GM19455 (cell line): ENCODE results near the gene UBE2D4.
"Not testable (repeated sequence)": the region's sequence is repeated elsewhere in the genome, so short reads cannot be mapped to it uniquely, and the experiment has no call there.

ENCODE experiments used
- ATAC-seq: cut with Tn5 transposase; IDR thresholded peaks from one replicate; pipeline ENCODE4 v1.9.1; 2021; ENCODE audit not compliant: unreplicated experiment

The UBE2D4 gene

GRCh38 chr7:43960933-43961332 lies 34.7 kb downstream of the UBE2D4 start:
- no peak for ATAC-seq

- not testable (repeated sequence) for ATAC-seq
Measured at GRCh38 chr7:43966392-43966791, 40.2 kb downstream of the UBE2D4 start.

- ATAC-seq, result not testable (repeated sequence)
Measured at GRCh38 chr7:43968172-43969040, 42.2 kb downstream of the UBE2D4 start.

- not testable (repeated sequence) for ATAC-seq
Measured at GRCh38 chr7:43969586-43969985, 43.4 kb downstream of the UBE2D4 start.

GRCh38 chr7:43970698-43971097 lies 44.5 kb downstream of the UBE2D4 start:
- ATAC-seq, result not testable (repeated sequence)

DNA sequence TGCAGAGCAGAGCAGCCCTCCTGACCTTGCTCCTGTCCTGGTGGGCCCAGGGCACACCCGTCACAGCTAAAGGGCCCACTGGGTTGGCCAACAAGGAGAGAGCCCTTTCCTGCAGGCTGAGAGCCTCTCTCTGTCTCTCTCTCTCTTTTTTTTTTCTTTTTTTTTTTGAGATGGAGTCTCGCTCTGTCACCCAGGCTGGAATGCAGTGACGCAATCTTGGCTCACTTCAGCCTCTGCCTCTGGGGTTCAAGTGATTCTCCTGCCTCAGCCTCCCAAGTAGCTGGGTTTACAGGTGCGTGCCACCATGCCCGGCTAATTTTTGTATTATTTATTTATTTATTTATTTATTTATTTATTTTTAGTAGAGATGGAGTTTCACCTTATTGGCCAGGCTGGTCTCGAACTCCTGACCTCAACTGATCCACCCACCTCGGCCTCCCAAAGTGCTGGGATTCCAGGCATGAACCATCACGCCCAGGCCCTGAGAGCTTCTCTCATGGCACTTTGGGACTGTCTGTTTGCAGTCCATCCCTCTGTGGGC lies 47.9 kb downstream of the UBE2D4 start:
- not testable (repeated sequence) for ATAC-seq

- not testable (repeated sequence) for ATAC-seq
Measured at GRCh38 chr7:43974725-43975482, 48.7 kb downstream of the UBE2D4 start.

DNA sequence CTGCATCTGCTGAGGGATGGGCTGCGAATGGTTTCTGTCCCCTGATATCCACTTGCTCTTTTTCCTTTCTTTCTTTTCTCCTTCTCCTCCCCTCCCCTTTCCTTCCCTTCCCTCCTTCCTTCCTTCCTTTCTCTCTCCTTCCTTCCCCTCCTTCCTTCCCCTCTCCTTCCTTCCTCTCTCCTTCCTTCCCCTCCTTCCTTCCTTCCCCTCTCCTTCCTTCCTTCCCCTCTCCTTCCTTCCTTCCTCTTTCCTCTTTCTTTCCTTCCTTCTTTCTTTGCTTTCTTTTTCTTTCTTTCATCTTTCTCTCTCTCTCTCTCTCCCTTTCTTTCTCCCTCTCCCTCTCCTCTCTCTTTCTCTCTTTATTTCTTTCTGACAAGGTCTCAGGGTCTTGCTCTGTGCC lies 51.3 kb downstream of the UBE2D4 start:
- ATAC-seq, result no peak

DNA sequence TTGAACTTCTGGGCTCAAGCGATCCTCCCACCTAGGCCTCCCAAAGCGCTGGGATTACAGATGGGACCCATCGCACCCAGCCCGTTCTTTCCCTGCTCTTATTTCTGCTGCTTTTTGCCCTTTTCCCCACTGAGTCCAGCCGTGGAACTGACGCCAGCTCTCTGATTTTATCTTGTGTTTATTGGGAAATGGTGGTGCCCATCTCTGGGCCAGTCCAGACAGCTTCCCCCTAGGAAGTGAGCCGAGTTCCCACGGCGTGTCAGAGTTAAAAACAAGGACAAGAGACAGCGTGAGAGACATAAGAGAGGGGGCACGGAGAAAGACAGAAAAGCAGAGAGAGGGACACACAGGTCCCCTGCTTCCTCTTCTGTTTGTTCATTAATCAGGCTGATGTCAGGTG lies 51.9 kb downstream of the UBE2D4 start:
- ATAC-seq, result not testable (repeated sequence)

DNA sequence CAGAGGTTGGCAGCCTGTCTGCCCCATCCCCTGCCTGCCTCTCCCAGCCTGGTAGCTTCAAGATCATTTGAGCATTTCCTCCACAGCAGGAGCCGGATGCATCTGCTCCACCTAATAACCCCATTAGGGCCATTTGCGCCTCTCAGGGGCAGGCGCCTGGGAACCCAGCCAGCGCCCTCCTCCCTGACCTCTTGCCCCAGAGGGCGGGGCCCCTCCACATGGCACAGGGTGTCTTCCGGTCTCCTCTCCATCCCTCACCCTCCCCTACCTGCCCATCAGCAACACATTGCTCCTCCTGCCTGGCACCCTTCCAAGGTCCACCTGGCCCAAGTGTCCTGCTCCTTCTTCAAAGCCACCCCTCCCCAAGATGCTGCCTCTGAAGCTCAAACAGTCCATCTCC lies 56.6 kb downstream of the UBE2D4 start:
- ATAC-seq, result not testable (repeated sequence)

GRCh38 chr7:43983736-43984135 lies 57.5 kb downstream of the UBE2D4 start:
- not testable (repeated sequence) for ATAC-seq

DNA sequence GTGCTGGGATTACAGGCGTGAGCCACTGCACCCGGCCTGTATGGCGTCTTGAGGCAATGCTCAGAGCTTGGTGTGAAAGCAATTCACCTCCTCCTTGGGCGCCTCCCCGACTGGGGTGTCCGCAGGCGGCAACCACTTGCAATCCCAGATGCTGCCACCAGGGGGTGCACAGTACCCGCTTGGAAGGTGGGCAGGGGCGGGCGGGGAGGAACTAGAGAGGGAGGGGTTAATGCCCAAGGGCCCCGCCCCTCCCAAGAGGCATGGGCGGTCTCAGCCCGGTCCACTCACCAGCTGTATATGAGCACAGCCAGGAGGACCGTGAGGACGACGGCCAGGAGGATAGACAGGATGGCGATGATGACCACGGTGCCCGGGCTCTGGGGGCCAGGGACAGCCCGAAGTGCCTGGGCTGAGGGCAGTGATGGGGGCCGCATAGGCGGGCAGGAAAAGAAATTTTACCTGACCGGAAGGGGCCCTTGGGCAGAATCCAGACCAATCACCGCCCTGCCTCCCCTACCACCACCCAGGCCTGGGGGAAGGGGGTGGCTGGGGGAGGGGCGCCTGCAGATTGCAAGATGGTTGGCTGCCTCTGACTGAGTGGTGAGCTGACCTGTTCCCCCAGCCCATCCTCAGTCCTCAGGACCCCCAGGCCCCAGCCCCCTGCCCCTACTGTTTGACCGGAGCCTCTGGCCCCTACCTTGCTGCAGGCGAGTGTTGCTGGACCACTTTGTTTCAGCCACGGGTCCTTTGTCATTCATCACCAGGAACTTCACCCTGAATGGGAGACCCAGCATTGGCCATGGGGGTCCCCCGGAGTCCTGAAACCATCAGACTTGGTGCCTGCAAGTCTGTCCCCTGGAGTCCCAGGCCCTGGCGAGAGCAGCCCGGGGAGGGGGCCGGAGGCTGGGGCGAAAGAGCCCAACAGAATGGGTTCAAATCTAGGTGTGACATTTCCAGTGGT lies 59.9 kb downstream of the UBE2D4 start:
- peak; percentile 94 for ATAC-seq

GRCh38 chr7:43987476-43987875 lies 61.2 kb downstream of the UBE2D4 start:
- not testable (repeated sequence) for ATAC-seq

- ATAC-seq, result not testable (repeated sequence)
Measured at GRCh38 chr7:43990011-43990585, 63.9 kb downstream of the UBE2D4 start.

- not testable (repeated sequence) for ATAC-seq
Measured at GRCh38 chr7:43990829-43991228, 64.6 kb downstream of the UBE2D4 start.

DNA sequence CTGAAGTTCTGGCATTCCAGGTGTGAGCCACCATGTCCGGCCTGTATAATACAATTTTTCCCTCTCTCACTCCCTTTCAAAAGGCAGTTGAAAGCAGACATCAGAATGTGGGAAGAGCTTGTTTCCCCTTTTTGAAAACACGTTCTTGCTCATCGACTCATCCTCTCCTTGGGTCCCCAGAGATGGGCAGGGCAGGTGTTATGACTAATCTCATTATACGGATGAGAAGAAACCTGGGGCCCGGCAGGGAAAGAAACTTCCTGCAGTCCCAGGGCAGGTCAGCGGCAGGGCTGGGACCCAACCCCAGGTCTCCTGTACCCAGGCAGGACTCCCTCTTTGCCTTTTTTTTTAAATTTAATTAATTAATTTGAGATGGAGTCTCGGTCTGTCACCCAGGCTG lies 66.7 kb downstream of the UBE2D4 start:
- ATAC-seq, result not testable (repeated sequence)

- not testable (repeated sequence) for ATAC-seq
Measured at GRCh38 chr7:43994681-43995080, 68.4 kb downstream of the UBE2D4 start.

- not testable (repeated sequence) for ATAC-seq
Measured at GRCh38 chr7:43997532-43997931, 71.3 kb downstream of the UBE2D4 start, which contains the start of gene SPDYE1. Gene SPDYE1, plus strand, starts transcription at chr7:43997897. Its CDS starts 2,053 bp downstream, at chr7:43999950.
